Activated naive CD4-positive, alpha-beta T cell treated with anti-CD3 and anti-CD28 coated beads, Interleukin-2, amount 50 U/mL, for 72 hours (primary cell): Measurements from ENCODE around the gene TTC7B. TPM values are rescaled to one million over a fixed set of nuclear protein-coding genes. Genes with fewer than 3 reads are reported as not detected.
"Not testable (repeated sequence)": the region's sequence is repeated elsewhere in the genome, so short reads cannot be mapped to it uniquely, and the experiment has no call there.

Source experiments
- ATAC-seq, 2 donors: fragments of 150-1000 bp; cut with Tn5 transposase; 2 replicates each; pipeline ENCODE4 v1.10.0; 2021; ENCODE audit warnings: mild to moderate bottlenecking in 2 of 2, moderate library complexity in 2 of 2
- DNase-seq, 2 donors: peaks; one replicate each; pipeline ENCODE4 v3.0.0; 2021 to 2022; ENCODE audit warnings: low spot score in 2 of 2
- H3K27ac Mint-ChIP-seq, 2 donors: one replicate each; pipeline ENCODE4 v1.8.0; 2022; ENCODE audit warnings: mild to moderate bottlenecking in 2 of 2, mixed read lengths in 2 of 2
- H3K36me3 Mint-ChIP-seq, 2 donors: one replicate each; pipeline ENCODE4 v1.8.0; 2022; ENCODE audit warnings: mixed read lengths in 2 of 2
- H3K9me3 Mint-ChIP-seq, 2 donors: one replicate each; pipeline ENCODE4 v1.8.0; 2022; ENCODE audit warnings: mixed read lengths in 2 of 2
- total RNA-seq, 2 donors: library from RNA; stranded (reverse); gene quantifications; one replicate each; pipeline ENCODE4 v1.2.3, GENCODE V29; 2022

Gene TTC7B
- total RNA-seq, 2 donors from 2014 or later: 7.2 to 9.1 TPM

- no peaks in the 10 kb centered on the region for H3K36me3 Mint-ChIP-seq
- H3K27ac Mint-ChIP-seq: no peak overlapping the region
- no peak for DNase-seq
- no peak for ATAC-seq
- H3K9me3 Mint-ChIP-seq: no peaks in the 10 kb centered on the region
Observed at GRCh38 chr14:90839024-90839888, 23.0 kb upstream of the TTC7B start.

- H3K27ac Mint-ChIP-seq, H3K9me3 Mint-ChIP-seq, H3K36me3 Mint-ChIP-seq, ATAC-seq, DNase-seq: not testable (repeated sequence)
Observed at GRCh38 chr14:90838531-90838930, 22.3 kb upstream of the TTC7B start.

DNA sequence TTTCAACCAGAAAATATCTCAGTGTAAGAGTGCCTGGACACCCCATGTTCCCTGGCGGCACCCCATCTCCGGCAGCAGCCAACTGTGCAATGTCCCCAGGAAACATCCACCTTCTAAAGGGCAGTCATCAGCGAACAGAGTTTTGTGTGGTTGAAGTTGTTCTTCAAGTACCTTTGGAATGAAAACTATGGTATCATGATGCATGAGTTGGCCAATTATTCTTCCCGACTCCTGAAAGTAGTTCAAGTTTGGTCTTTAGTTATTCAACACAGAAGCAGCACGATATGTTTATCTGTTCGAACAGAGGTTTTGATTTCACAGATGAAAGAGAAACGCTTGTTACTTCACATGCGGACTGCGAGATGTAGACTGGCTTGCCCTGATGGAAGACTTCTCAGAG lies 21.1 kb upstream of the TTC7B start:
- no peaks in the 10 kb centered on the region for H3K9me3 Mint-ChIP-seq
- no peak overlapping the region for H3K27ac Mint-ChIP-seq
- ATAC-seq: no peak
- H3K36me3 Mint-ChIP-seq: no peaks in the 10 kb centered on the region
- no peak for DNase-seq

GRCh38 chr14:90836692-90837063 lies 20.4 kb upstream of the TTC7B start:
- DNase-seq (no peak), ATAC-seq (peak in 1 of 2 donors; percentile 16)
- H3K27ac Mint-ChIP-seq: no peak overlapping the region
- H3K36me3 Mint-ChIP-seq: no peaks in the 10 kb centered on the region
- H3K9me3 Mint-ChIP-seq: no peaks in the 10 kb centered on the region

GRCh38 chr14:90831821-90832220 lies 15.6 kb upstream of the TTC7B start:
- DNase-seq (no peak), ATAC-seq (no peak)
- Mint-ChIP-seq H3K9me3 (no peaks in the 10 kb centered on the region), H3K36me3 (peaks cover 0 to 6% of the 10 kb centered on the region in 2 donors), H3K27ac (no peak overlapping the region)

- ATAC-seq (no peak), DNase-seq (no peak)
- H3K36me3 Mint-ChIP-seq: peaks cover 0 to 6% of the 10 kb centered on the region in 2 donors
- no peaks in the 10 kb centered on the region for H3K9me3 Mint-ChIP-seq
- H3K27ac Mint-ChIP-seq: no peak overlapping the region
Observed at GRCh38 chr14:90830931-90831701, 14.9 kb upstream of the TTC7B start.

- no peak for ATAC-seq
- Mint-ChIP-seq H3K9me3 (no peaks in the 10 kb centered on the region), H3K36me3 (peaks cover 4 to 11% of the 10 kb centered on the region in 2 donors), H3K27ac (peak overlapping the region in 1 of 2 donors; percentile 93)
- no peak for DNase-seq
Observed at GRCh38 chr14:90829677-90830076, 13.4 kb upstream of the TTC7B start.

DNA sequence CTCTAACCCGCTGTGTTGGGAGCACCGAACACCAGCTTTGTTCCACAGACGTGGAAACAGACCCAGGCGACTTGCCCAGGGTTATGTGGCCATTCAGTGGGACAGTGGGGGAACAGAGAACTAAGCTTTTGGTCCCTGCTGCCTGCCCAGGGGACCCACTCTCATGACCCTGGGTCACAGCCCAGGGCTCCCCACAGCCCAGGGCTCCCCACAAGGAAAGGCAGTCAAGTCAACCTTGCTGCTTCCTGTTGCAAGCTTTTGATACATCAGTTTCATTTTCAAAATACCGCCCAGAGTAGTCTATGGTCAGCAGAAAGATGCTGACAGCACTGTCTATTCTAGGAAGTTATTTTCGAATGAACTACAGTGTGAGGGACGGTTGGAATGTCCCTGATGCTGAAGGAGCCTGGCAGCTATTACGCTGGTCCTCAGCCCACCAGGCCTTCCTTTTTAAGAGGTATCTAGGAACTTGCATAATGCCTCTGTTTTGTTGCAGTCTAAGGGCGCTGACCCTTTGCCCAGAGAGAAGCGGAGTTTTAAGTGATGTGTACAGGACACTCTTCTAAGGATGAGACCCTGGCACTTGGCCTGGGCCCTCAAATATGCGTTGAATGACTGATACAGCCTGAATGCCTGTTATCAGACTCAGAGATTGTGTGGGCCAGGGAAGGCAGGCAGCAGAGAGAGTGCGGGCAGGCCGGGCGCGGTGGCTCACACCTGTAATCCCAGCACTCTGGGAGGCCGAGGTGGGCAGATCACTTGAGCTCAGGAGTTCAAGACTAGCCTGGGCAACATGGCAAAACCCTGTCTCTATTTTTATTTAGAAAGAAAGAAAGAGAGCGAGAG lies 12.6 kb upstream of the TTC7B start:
- Mint-ChIP-seq H3K36me3 (peaks cover 9 to 16% of the 10 kb centered on the region in 2 donors), H3K9me3 (peaks cover 4 to 5% of the 10 kb centered on the region in 2 donors), H3K27ac (peak overlapping the region; percentile 65 to 93)
- ATAC-seq: peak; percentile 36 to 60
- DNase-seq: peak in 1 of 2 donors; percentile 60

- peak overlapping the region; percentile 65 to 93 for H3K27ac Mint-ChIP-seq
- peaks cover 6 to 9% of the 10 kb centered on the region in 2 donors for H3K9me3 Mint-ChIP-seq
- peak; percentile 98 to 99 for ATAC-seq
- DNase-seq: peak; percentile 90 to 95
- H3K36me3 Mint-ChIP-seq: peaks cover 10 to 21% of the 10 kb centered on the region in 2 donors
Observed at GRCh38 chr14:90827919-90828610, 11.8 kb upstream of the TTC7B start.

DNA sequence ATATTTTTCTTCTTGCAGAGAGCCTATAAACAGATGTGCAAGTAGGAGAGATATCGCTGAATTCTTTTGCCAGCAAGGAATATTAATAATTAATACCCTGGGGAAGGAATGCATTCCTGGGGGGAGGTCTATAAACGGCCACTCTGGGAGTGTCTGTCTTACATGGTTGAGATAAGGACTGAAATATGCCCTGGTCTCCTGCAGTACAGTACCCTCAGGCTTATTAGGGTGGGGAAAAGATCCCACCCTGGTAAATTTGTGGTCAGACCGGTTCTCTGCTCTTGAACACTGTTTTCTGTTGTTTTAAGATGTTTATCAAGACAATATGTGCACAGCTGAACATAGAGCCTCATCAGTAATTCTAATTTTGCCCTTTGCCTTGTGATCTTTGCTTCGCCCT lies 7.3 kb upstream of the TTC7B start:
- DNase-seq: not testable (repeated sequence)

GRCh38 chr14:90820958-90821357 lies 4.7 kb upstream of the TTC7B start:
- H3K36me3 Mint-ChIP-seq: peaks cover 10 to 16% of the 10 kb centered on the region in 2 donors
- peaks cover 6 to 9% of the 10 kb centered on the region in 2 donors for H3K9me3 Mint-ChIP-seq
- DNase-seq: peak; percentile 71 to 76
- ATAC-seq: peak; percentile 94 to 96
- H3K27ac Mint-ChIP-seq: no peak overlapping the region

More for the DNA sequence above, 7.3 kb upstream of the TTC7B start:
- not testable (repeated sequence) for H3K27ac Mint-ChIP-seq, H3K9me3 Mint-ChIP-seq, ATAC-seq
- H3K36me3 Mint-ChIP-seq: peaks cover 10 to 16% of the 10 kb centered on the region in 2 donors

DNA sequence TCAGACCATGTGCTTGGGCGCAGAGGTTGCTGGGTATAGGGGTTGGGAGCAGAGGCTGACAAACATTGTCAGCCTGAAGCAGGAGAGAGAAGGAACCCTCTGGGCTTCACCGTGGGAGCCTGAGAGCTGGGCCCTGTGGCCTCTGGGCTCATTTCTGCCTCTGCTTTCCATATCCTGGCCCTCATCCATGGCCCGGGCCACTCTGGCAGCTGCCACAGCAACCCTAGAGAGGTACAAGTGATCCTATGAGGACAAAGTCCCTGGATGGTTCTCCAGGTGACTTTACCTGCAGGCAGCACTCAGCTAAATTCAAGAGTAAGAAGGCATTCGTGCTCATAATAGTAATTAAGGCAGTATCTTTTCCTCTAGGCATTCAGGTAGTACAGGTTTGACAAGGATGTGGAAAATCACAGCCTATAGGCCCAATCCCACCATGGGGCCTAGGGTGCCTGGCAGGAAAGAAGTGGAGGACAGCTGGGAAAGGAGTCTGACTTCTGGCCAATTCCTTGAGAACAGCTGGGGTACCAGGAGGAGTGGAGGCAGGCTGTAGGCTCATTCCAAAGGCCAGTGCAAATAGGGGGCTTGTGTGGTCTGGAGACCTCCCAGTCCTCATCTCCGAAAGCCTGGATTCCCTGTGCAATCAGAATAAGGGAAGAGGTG lies 3.6 kb upstream of the TTC7B start:
- DNase-seq (no peak), ATAC-seq (no peak)
- no peak overlapping the region for H3K27ac Mint-ChIP-seq
- H3K36me3 Mint-ChIP-seq: peaks cover 7 to 13% of the 10 kb centered on the region in 2 donors
- peaks cover 6 to 9% of the 10 kb centered on the region in 2 donors for H3K9me3 Mint-ChIP-seq

DNA sequence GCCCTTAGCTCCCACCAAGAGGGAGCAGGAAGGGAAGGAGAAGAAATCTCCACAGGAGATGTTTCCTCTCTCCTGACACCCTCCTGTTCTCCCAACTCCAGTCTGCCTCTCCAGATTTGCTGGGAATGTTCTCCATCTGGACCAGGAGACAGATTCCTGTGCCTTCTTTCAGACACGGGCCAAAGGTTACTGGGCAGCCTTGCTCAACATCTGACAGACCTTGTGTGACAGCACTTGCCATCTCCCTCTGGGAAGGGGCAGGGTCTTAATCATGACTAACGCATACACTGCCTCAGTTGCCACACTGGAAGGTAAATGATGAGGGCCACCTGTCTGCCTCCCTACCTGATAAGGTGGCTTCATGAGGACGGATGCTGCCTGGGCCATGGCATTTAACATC lies 2.5 kb upstream of the TTC7B start:
- peaks cover 0 to 4% of the 10 kb centered on the region in 2 donors for H3K36me3 Mint-ChIP-seq
- ATAC-seq (no peak), DNase-seq (no peak)
- peaks cover under 1 to 2% of the 10 kb centered on the region in 2 donors for H3K9me3 Mint-ChIP-seq
- H3K27ac Mint-ChIP-seq: no peak overlapping the region

DNA sequence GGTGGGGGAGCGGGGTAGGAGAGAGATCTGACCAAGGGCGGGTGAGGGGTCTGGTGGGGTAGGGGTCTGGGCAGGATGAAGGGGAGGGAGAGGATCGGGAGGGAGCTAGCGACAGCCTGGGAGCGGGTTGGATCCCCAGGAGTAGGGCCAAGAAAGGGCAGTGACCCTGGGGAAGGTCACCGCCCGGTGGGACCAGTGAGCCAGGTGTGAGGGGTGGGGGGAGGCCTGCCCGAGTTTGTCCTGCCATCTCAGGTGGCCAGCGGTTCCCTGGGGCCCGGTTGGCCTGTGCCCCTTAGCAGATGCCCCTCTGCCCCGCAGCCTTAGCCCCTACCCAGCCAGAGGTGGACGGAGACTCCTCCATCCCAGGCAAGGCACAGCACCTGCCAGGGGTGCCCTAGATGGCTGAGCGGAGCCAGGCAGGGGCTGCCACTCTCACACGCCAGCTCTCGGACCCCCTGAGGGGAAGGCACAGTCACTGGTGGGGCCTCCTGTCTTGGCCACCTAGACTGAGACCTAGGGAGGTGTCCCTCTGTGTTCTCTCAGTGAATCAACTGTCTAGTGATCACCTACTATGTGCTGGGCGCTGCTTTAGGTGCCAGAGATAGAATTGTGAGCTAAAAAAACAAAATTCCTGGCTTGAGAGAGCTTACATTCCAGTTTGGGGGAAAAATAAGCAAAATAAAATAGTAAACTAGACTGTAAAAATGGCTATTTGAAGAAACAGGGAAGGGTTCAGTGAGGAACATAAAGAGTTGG lies 629 bp upstream of the TTC7B start:
- Mint-ChIP-seq H3K27ac (no peak overlapping the region), H3K9me3 (no peaks in the 10 kb centered on the region), H3K36me3 (no peaks in the 10 kb centered on the region)
- no peak for ATAC-seq
- DNase-seq: no peak

- no peak overlapping the region for H3K27ac Mint-ChIP-seq
- ATAC-seq: no peak
Observed at GRCh38 chr14:90815572-90815821, 733 bp downstream of the TTC7B start.

More at GRCh38 chr14:90815572-90815821, 733 bp downstream of the TTC7B start:
- Mint-ChIP-seq H3K9me3 (no peaks in the 10 kb centered on the region), H3K36me3 (no peaks in the 10 kb centered on the region)
- DNase-seq: no peak
